HFF-Myc (cell line): Measurements from ENCODE around the gene TMEM134.

Experiments
- DNase-seq: peaks from one replicate; pipeline ENCODE4 v3.0.0-alpha.2; 2011; ENCODE audit warnings: low read depth; ENCODE audit errors: extremely low read depth
- H3K4me3 ChIP-seq: replicated peaks from 2 replicates; pipeline ENCODE4 v1.5.1; 2011; ENCODE audit warnings: low read depth, mild to moderate bottlenecking, control low read depth, low read length
- TF ChIP-seq, protein P1 (sequence below): IDR thresholded peaks from 2 replicates; pipeline ENCODE4 v1.5.1; 2012; ENCODE audit warnings: mild to moderate bottlenecking, low read depth, low read length, control low read depth; ENCODE audit errors: missing control alignments

Gene TMEM134

DNA sequence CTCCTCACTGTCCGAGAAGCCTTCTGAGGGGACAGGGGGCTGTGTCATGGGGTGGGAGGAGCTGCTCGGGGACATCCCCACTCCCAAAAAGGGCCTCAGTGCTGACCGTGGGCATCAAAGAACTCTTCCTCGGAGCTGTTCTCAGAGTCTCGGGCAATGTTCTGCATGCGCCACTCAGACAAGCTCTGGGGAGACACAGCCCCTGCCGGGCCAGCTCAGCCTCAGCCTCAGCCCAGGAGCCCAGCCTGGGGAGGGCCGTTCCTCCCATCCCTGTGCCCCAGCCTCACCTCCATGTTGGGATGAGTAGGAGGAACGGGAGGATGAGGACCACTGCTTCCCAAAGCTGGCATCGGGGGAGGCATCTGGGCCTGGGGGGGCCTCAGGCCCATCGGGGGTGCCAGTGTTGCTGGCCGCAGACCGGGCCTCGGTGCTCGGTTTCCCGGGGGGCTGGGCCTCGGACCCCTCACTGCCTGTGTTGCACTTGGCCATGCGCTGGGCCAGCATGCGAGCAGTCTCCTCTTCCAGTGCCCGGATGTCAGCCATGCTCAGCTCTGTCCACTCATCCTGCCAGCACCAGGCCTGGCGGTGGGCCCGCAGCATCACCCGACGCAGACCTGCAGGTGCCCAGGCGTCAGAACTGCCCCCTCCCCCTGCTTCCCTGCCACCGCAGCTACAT is 30.9 kb upstream of the TMEM134 start:
- H3K4me3 ChIP-seq = no peak overlapping the region
- DNase-seq = no peak
- TF ChIP-seq, protein P1, sequence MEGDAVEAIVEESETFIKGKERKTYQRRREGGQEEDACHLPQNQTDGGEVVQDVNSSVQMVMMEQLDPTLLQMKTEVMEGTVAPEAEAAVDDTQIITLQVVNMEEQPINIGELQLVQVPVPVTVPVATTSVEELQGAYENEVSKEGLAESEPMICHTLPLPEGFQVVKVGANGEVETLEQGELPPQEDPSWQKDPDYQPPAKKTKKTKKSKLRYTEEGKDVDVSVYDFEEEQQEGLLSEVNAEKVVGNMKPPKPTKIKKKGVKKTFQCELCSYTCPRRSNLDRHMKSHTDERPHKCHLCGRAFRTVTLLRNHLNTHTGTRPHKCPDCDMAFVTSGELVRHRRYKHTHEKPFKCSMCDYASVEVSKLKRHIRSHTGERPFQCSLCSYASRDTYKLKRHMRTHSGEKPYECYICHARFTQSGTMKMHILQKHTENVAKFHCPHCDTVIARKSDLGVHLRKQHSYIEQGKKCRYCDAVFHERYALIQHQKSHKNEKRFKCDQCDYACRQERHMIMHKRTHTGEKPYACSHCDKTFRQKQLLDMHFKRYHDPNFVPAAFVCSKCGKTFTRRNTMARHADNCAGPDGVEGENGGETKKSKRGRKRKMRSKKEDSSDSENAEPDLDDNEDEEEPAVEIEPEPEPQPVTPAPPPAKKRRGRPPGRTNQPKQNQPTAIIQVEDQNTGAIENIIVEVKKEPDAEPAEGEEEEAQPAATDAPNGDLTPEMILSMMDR = no peak

GRCh38 chr11:67498544-67498972 is 29.5 kb upstream of the TMEM134 start:
- TF ChIP-seq, protein P1 = no peak
- DNase-seq = no peak
- H3K4me3 ChIP-seq = no peak overlapping the region

DNA sequence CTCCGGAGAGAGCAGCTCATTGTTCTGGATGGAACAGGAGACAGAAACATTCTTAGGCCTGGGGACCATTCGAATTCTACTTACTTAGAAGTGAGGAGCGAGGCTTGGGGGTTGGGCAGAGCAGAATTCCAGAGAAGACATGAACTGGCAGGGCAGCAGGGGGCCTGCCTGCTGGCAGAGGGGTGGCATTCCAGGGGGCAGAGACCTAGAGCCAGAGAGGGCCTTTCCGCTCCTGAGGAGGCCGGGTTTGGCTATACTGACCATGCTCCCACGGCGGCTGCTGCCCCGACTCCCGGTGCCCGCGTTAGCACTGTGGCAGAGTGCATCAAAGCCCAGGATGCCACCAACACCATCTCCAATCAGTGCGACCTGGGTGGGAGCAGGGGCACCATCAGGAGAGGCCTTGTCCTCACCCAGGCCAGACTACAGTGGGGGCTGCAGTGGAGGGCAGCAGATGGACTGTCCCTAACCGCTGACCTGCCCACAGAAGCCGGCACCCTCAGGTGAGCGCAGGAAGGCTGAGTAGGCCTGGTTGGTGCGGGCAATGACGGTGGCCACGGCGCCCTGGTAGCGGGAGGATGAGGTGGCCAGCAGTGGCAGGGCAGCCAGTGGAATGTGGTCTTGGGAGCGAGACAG is 28.7 kb upstream of the TMEM134 start:
- no peak overlapping the region for H3K4me3 ChIP-seq
- no peak for DNase-seq
- TF ChIP-seq, protein P1 = no peak

- TF ChIP-seq, protein P1 = no peak
- no peak overlapping the region for H3K4me3 ChIP-seq
- DNase-seq = no peak
Observed at GRCh38 chr11:67496113-67496512, 27.1 kb upstream of the TMEM134 start.

GRCh38 chr11:67495234-67496005 is 26.4 kb upstream of the TMEM134 start:
- TF ChIP-seq, protein P1 = no peak
- H3K4me3 ChIP-seq = no peak overlapping the region
- DNase-seq = no peak

GRCh38 chr11:67494371-67495233 is 25.6 kb upstream of the TMEM134 start:
- TF ChIP-seq, protein P1 = no peak
- no peak overlapping the region for H3K4me3 ChIP-seq
- no peak for DNase-seq
